HG02938 (cell line): Measurements from ENCODE around the gene PAK1.
"Not testable (repeated sequence)": the region's sequence is repeated elsewhere in the genome, so short reads cannot be mapped to it uniquely, and the experiment has no call there.

ENCODE experiments used
- ATAC-seq: cut with Tn5 transposase; IDR thresholded peaks from one replicate; pipeline ENCODE4 v1.9.1; 2021; ENCODE audit warnings: mild to moderate bottlenecking, moderate library complexity; ENCODE audit not compliant: unreplicated experiment

PAK1 gene

GRCh38 chr11:77316733-77317342 is 157.1 kb downstream of the PAK1 start:
- no peak for ATAC-seq

- no peak for ATAC-seq
Measured at GRCh38 chr11:77312107-77312506, 161.8 kb downstream of the PAK1 start.

DNA sequence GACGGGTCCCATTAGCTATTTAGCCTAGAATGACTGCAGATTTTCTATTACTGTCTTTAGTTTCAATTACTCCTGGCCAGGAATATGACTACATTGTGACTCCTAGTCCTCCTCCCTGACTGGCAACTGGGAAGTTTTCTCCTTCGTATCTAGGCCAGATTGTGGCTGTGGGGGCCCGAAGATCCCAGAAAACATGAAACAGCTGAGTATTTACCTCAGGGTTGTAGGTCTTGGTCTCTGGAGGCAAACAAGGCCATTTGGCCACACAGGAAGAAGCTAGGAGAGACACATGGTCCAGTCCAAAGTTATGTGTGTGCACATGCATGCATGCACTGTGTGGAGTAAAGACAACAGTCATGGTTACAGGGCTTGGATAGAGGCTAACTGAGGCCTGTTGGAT is 162.2 kb downstream of the PAK1 start:
- no peak for ATAC-seq

DNA sequence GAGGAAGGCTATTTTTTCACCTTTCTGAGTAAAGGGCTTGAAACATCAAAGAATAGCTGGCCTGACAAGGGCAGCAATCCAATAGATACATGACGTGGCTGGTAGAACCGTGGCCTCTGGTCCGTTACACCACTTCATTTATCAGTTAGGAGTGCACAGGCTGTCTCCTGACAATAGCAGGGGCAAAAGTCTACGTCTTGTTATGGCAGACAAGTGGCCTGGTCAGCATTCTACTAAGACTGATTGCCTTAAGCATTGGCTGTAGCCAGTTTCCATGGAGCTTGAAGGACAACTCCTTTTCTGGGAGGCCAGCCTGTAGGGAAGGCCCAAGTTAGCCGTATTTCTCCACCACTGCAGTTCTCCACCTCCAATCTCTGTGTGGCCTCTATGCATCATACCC is 163.2 kb downstream of the PAK1 start:
- ATAC-seq, result no peak

DNA sequence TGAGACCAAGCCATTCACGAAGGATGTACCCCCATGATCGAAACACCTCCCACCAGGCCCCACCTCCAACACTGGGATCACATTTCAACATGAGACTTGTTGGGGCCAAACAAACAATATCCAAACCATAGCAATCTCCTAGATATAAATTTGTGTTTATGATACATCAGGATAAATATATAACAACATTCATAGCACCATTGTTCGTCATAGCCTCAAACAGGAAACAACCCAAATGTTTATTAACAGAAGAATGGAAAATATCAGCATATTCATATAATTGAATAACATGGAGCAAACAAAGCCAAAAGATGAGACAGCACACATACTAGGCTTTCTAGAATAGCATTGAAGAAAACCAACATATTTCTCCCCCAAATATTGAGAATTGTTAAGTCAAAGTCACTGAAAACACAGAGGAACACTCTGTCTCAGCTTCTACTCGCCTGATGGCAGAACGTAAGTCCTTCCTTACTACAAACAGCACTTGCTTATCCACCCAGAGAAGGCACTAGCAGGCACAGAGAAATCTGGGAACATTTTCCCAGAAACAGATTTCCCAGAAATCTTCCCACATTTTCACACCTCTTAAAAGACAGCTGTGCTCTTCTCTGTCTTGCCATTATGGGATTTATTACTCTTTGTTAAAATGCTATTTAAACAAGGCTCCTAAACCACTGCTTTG is 164.4 kb downstream of the PAK1 start:
- ATAC-seq, result no peak

DNA sequence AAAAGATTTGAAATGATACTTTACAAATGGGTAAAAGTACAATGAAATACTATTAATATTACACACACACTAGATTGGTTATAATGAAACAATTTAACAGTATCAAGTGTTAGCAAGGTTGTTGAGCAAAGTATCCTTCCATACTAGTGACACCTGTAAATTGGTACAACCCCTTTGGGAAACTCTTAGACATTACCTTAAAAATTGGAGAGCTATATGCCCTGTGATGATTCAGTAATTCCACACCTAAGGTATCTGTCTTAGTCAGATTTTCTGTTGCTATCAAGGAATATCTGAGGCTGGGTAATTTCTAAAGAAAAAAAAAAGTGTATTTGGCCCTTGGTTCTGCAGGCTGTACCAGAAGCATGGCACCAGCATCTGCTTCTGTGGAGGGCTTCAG is 165.1 kb downstream of the PAK1 start:
- no peak for ATAC-seq

- no peak for ATAC-seq
Measured at GRCh38 chr11:77303328-77303727, 170.6 kb downstream of the PAK1 start.

DNA sequence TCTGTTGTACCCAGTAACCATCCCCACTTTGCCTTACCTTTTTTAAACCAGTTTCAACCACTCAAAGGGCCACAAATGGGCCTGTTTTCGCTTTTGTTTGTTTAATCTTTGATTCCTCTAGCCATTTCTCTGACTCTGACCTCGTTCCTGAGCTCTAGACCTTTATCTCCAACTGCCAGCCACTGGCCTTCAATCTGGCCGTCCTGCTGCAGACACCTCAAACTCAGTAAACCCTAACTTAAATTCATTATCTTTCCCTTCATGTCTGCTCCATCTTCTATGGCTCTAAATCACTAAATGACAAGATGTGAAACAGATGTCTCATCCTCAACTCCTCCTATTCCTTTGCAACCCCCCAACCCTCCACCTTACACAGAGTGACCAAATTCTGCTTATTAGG is 171.1 kb downstream of the PAK1 start:
- ATAC-seq, result no peak

GRCh38 chr11:77301510-77301909 is 172.4 kb downstream of the PAK1 start, which contains the start of gene GDPD4:
Gene GDPD4 (minus strand): TSS chr11:77301686. CDS start chr11:77285137, 16,549 bp downstream.
- no peak for ATAC-seq

GRCh38 chr11:77300695-77301094 is 173.2 kb downstream of the PAK1 start:
- ATAC-seq, result no peak

- not testable (repeated sequence) for ATAC-seq
Measured at GRCh38 chr11:77300028-77300427, 173.9 kb downstream of the PAK1 start.

- no peak for ATAC-seq
Measured at GRCh38 chr11:77299528-77299993, 174.3 kb downstream of the PAK1 start.

GRCh38 chr11:77294040-77294439 is 179.9 kb downstream of the PAK1 start:
- ATAC-seq, result no peak

DNA sequence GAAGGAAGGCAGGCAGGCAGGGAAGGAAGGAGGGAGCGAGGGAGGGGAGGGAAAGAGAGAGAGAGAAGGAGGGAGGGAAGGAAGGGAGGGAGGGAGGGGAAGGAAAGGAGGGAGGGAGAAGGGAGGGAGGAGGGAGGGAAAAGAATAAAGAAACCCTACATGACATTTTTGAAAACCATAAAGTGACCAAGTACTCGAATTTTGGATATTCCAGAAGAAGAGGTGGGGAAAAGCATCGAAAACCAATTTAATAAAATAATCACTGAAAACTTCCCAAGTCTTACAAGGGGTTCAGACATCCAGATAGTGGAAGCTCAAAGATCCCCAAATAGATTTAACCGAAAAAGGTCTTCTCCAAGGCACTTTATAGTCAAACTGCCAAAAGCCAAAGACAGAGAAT is 184.2 kb downstream of the PAK1 start:
- no peak for ATAC-seq

DNA sequence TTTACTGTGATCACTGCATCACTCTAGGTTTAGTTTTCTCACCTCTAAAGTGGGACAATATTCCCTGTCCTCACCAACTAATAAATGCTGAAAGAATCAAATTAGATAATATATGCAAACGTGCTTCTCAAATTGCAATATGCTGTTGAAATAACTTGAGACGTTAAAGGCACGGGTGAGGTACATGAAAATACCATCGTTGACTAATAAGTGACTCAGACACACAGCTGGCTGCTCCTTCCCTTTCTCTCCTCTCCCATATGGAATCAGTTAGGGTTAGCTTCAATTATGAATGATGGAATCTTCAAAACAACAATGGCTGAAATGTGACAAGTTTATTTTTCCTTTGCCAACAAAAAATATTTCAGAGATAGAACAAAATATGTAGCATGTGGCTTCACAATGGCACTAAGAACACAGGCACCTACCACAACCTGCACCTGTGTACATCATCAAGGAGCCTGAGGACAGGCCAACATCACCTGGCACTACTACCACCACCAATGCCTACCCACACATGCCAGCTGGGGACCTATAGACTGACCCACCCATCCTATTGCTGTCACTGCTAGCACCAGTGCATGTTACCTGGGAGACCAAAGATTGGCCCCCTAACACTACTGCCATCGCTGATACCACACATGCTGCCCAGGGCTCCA is 186.2 kb downstream of the PAK1 start:
- ATAC-seq, result no peak

- no peak for ATAC-seq
Measured at GRCh38 chr11:77287136-77287535, 186.8 kb downstream of the PAK1 start.

- no peak for ATAC-seq
Measured at GRCh38 chr11:77284476-77285468, 189.1 kb downstream of the PAK1 start.

DNA sequence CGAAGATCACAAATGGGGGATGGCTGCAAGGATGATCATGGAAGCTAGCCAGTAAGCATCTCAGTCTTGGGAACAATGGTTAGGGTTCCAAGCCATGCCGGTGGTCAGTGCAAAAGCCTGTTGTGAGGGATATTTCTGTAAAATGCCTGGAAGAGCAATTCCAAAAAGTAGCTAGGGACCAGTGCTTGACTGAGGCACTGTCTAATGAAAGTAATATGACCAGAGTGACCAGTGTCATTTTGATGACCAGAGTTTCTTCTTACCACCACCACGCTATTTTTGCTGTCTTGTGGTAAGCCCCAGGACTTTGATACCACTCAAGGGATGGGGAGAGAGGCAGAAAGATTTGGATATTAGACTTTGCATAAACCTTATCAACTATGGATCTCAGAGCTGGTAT is 190.8 kb downstream of the PAK1 start:
- no peak for ATAC-seq

DNA sequence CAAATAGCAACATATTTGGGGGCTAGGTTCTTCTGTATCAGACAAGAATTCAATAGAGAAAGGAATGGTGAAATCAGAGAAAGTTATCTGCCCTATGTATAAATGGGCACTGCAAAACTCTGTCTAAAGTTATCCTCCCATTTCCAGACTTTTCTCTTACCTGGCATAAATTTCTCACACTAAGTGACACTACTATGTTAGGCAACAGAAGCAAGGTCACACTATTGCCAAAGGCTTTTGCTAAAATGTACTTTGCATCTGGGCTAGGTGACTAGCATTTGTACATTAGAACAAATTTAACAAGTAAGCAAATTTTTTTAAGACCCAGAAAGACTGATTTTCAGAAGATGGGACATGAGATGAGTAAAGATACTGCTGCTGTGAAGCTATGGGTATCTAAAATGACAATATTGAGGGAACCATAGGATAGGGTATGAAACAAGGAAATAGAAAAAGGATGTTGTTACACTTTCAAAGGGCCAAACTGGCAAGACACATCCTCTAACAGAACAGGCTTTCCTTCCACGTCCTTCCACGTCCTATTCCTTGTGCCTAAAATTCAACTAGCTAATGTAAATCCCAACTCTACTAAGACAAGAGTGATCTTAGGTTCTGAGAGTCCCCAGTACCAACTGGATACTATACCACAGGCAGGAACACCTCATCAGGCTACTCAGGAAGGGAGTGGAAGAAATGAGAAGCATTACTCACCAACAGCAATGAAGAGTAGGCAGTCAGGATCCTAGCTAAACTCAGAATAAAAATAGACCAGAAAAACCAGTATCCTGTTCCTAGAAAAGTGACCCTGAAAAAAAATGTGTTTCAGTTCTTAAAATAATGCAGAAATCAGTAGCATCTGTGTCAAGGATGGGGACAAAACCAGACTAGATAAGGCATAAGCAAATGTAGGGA is 195.0 kb downstream of the PAK1 start:
- no peak for ATAC-seq

GRCh38 chr11:77276271-77276670 is 197.6 kb downstream of the PAK1 start:
- no peak for ATAC-seq
